H1 (cell line): ENCODE data around the gene KLHL2.

Experiments
- CTCF ChIP-seq, 3 experiments: IDR thresholded peaks; 1 replicate in 2 of 3; 2 replicates in 1 of 3; pipeline versions ENCODE4 v1.5.1 to v1.6.1; 2011; ENCODE audit warnings: low read length in 3 of 3, mild to moderate bottlenecking in 3 of 3, inconsistent platforms in 2 of 3, low read depth in 1 of 3, moderate library complexity in 1 of 3; ENCODE audit not compliant: insufficient read depth in 1 of 3; ENCODE audit errors: control extremely low read depth in 1 of 3
- EZH2 ChIP-seq: fragments of 200-600 bp; sonication (generic); IDR thresholded peaks from 2 replicates; pipeline ENCODE4 v1.7.1; 2012; ENCODE audit warnings: low read depth, mild to moderate bottlenecking, moderate library complexity, low read length, inconsistent platforms; ENCODE audit not compliant: severe bottlenecking

- TF ChIP-seq CTCF (IDR thresholded peaks at IDR 0.05; ENCODE audit: control extremely low read depth in 1 of 3, insufficient read depth in 1 of 3, low read depth in 1 of 3, low read length in 3 of 3) (no peak), EZH2 (no peak)
Observed at GRCh38 chr4:165328708-165329107, 121.3 kb downstream of the KLHL2 start.
